Measurements from ENCODE around the gene MFSD11. TPM values are rescaled to one million over a fixed set of nuclear protein-coding genes. Genes with fewer than 3 reads are reported as not detected.
"Not testable (repeated sequence)": the region's sequence is repeated elsewhere in the genome, so short reads cannot be mapped to it uniquely, and the experiment has no call there.

MFSD11 gene
- total RNA-seq, 1 donor from 2014 or later, result 31.1 TPM

GRCh38 chr17:76702941-76703637 lies 34.8 kb upstream of the MFSD11 start:
- Mint-ChIP-seq H3K27ac (ENCODE audit: unreplicated experiment) (peak overlapping the region; percentile 41), H3K4me1 (ENCODE audit: low read depth) (peaks cover 71% of the 10 kb centered on the region), H3K4me3 (ENCODE audit: unreplicated experiment) (no peak overlapping the region), H3K36me3 (ENCODE audit: low read depth) (no peaks in the 10 kb centered on the region), H3K9me3 (ENCODE audit: low read depth) (no peaks in the 10 kb centered on the region), H3K27me3 (ENCODE audit: low read depth) (no peaks in the 10 kb centered on the region)
- no peak for TF ChIP-seq CTCF (IDR thresholded peaks at IDR 0.05)
- DNase-seq (ENCODE audit: low spot score), result no peak

- peak; percentile 38 for TF ChIP-seq CTCF (IDR thresholded peaks at IDR 0.05)
- Mint-ChIP-seq H3K4me1 (ENCODE audit: low read depth) (peaks cover 72% of the 10 kb centered on the region), H3K36me3 (ENCODE audit: low read depth) (no peaks in the 10 kb centered on the region), H3K27ac (ENCODE audit: unreplicated experiment) (peak overlapping the region; percentile 58), H3K9me3 (ENCODE audit: low read depth) (no peaks in the 10 kb centered on the region), H3K4me3 (ENCODE audit: unreplicated experiment) (no peak overlapping the region), H3K27me3 (ENCODE audit: low read depth) (no peaks in the 10 kb centered on the region)
- DNase-seq (ENCODE audit: low spot score), result no peak
Observed at GRCh38 chr17:76704805-76705204, 33.1 kb upstream of the MFSD11 start.

GRCh38 chr17:76706817-76707216 lies 31.1 kb upstream of the MFSD11 start:
- peak overlapping the region; percentile 32 for H3K27ac Mint-ChIP-seq (ENCODE audit: unreplicated experiment)
- H3K36me3 Mint-ChIP-seq (ENCODE audit: low read depth), result no peaks in the 10 kb centered on the region
- H3K4me3 Mint-ChIP-seq (ENCODE audit: unreplicated experiment), result no peak overlapping the region
- no peaks in the 10 kb centered on the region for H3K9me3 Mint-ChIP-seq (ENCODE audit: low read depth)
- no peak for DNase-seq (ENCODE audit: low spot score)
- TF ChIP-seq CTCF (IDR thresholded peaks at IDR 0.05), result no peak
- peaks cover 63% of the 10 kb centered on the region for H3K4me1 Mint-ChIP-seq (ENCODE audit: low read depth)
- no peaks in the 10 kb centered on the region for H3K27me3 Mint-ChIP-seq (ENCODE audit: low read depth)

- Mint-ChIP-seq H3K36me3 (ENCODE audit: low read depth) (no peaks in the 10 kb centered on the region), H3K4me3 (ENCODE audit: unreplicated experiment) (peak overlapping the region; percentile 83), H3K27ac (ENCODE audit: unreplicated experiment) (peak overlapping the region; percentile 97), H3K9me3 (ENCODE audit: low read depth) (no peaks in the 10 kb centered on the region), H3K4me1 (ENCODE audit: low read depth) (peaks cover 52% of the 10 kb centered on the region), H3K27me3 (ENCODE audit: low read depth) (no peaks in the 10 kb centered on the region)
- DNase-seq (ENCODE audit: low spot score), result no peak
- TF ChIP-seq CTCF (IDR thresholded peaks at IDR 0.05), result peak; percentile 64
Observed at GRCh38 chr17:76707985-76708807, 29.7 kb upstream of the MFSD11 start.

- peak overlapping the region; percentile 97 for H3K27ac Mint-ChIP-seq (ENCODE audit: unreplicated experiment)
- DNase-seq (ENCODE audit: low spot score), result peak; percentile 78
- H3K27me3 Mint-ChIP-seq (ENCODE audit: low read depth), result no peaks in the 10 kb centered on the region
- no peak for TF ChIP-seq CTCF (IDR thresholded peaks at IDR 0.05)
- no peaks in the 10 kb centered on the region for H3K9me3 Mint-ChIP-seq (ENCODE audit: low read depth)
- peak overlapping the region; percentile 83 for H3K4me3 Mint-ChIP-seq (ENCODE audit: unreplicated experiment)
- peaks cover 52% of the 10 kb centered on the region for H3K4me1 Mint-ChIP-seq (ENCODE audit: low read depth)
- H3K36me3 Mint-ChIP-seq (ENCODE audit: low read depth), result peaks cover 8% of the 10 kb centered on the region
Observed at GRCh38 chr17:76709077-76709950, 28.6 kb upstream of the MFSD11 start.

GRCh38 chr17:76709951-76710862 lies 27.7 kb upstream of the MFSD11 start:
- H3K27ac Mint-ChIP-seq (ENCODE audit: unreplicated experiment), result peak overlapping the region; percentile 97
- peaks cover 10% of the 10 kb centered on the region for H3K36me3 Mint-ChIP-seq (ENCODE audit: low read depth)
- H3K9me3 Mint-ChIP-seq (ENCODE audit: low read depth); H3K27me3 Mint-ChIP-seq (ENCODE audit: low read depth): not testable (repeated sequence)
- peak overlapping the region; percentile 83 for H3K4me3 Mint-ChIP-seq (ENCODE audit: unreplicated experiment)
- peaks cover 50% of the 10 kb centered on the region for H3K4me1 Mint-ChIP-seq (ENCODE audit: low read depth)
- DNase-seq (ENCODE audit: low spot score), result peak; percentile 75
